Dendritic cell treated with granulocyte-macrophage colony-stimulating factor and Interleukin-4, amounts not matched to agents 40 ng/mL and 50 ng/mL, for 4 days (primary cell): Measurements from ENCODE around the gene RHOT1.
A peak's percentile ranks its signal among the peaks of the same experiment; 100 is the strongest.

Experiments used
- H3K27ac Mint-ChIP-seq: one replicate; pipeline ENCODE4 v1.8.0; 2022; ENCODE audit warnings: mild to moderate bottlenecking, mixed read lengths
- H3K27me3 Mint-ChIP-seq: one replicate; pipeline ENCODE4 v1.8.0; 2022; ENCODE audit warnings: mild to moderate bottlenecking, mixed read lengths
- H3K36me3 Mint-ChIP-seq: one replicate; pipeline ENCODE4 v1.8.0; 2022; ENCODE audit warnings: low read depth, mixed read lengths
- H3K4me1 Mint-ChIP-seq: one replicate; pipeline ENCODE4 v1.8.0; 2022; ENCODE audit warnings: low read depth, mixed read lengths
- H3K4me3 Mint-ChIP-seq: one replicate; pipeline ENCODE4 v1.8.0; 2022; ENCODE audit warnings: mild to moderate bottlenecking, moderate library complexity, mixed read lengths
- H3K9me3 Mint-ChIP-seq: one replicate; pipeline ENCODE4 v1.8.0; 2022; ENCODE audit warnings: mixed read lengths
- intact Hi-C: fragments of 100-400 bp; cut with micrococcal nuclease; formaldehyde crosslinking; loops from one replicate; pipeline ENCODE4 v1.15.0; 2022

Gene RHOT1

GRCh38 chr17:32266389-32267301 lies 124.3 kb downstream of the RHOT1 start:
- Mint-ChIP-seq H3K36me3 (no peaks in the 10 kb centered on the region), H3K27ac (no peak overlapping the region), H3K4me3 (peak overlapping the region; percentile 75), H3K4me1 (peaks cover 37% of the 10 kb centered on the region), H3K9me3 (no peaks in the 10 kb centered on the region), H3K27me3 (peaks cover 87% of the 10 kb centered on the region)
- intact Hi-C loops: no loop called here

- Mint-ChIP-seq H3K27ac (no peak overlapping the region), H3K4me1 (peaks cover 44% of the 10 kb centered on the region), H3K27me3 (peaks cover 87% of the 10 kb centered on the region), H3K9me3 (no peaks in the 10 kb centered on the region), H3K4me3 (no peak overlapping the region), H3K36me3 (no peaks in the 10 kb centered on the region)
- intact Hi-C loops: no loop called here
Measured at GRCh38 chr17:32267690-32268205, 125.4 kb downstream of the RHOT1 start.

GRCh38 chr17:32268734-32269288 lies 126.5 kb downstream of the RHOT1 start:
- Mint-ChIP-seq H3K36me3 (no peaks in the 10 kb centered on the region), H3K27me3 (peaks cover 82% of the 10 kb centered on the region), H3K9me3 (no peaks in the 10 kb centered on the region), H3K27ac (no peak overlapping the region), H3K4me1 (peaks cover 51% of the 10 kb centered on the region), H3K4me3 (no peak overlapping the region)
- intact Hi-C loops: no loop called here

- Mint-ChIP-seq H3K27ac (no peak overlapping the region), H3K4me3 (no peak overlapping the region), H3K36me3 (no peaks in the 10 kb centered on the region), H3K4me1 (peaks cover 48% of the 10 kb centered on the region), H3K9me3 (no peaks in the 10 kb centered on the region), H3K27me3 (peaks cover 82% of the 10 kb centered on the region)
- intact Hi-C loops: no loop called here
Measured at GRCh38 chr17:32269377-32269776, 127.1 kb downstream of the RHOT1 start.

- Mint-ChIP-seq H3K4me1 (peaks cover 55% of the 10 kb centered on the region), H3K36me3 (no peaks in the 10 kb centered on the region), H3K9me3 (no peaks in the 10 kb centered on the region), H3K4me3 (no peak overlapping the region), H3K27me3 (peaks cover 73% of the 10 kb centered on the region), H3K27ac (no peak overlapping the region)
- intact Hi-C loops: no loop called here
Measured at GRCh38 chr17:32271844-32272243, 129.5 kb downstream of the RHOT1 start.

GRCh38 chr17:32274101-32274500 lies 131.8 kb downstream of the RHOT1 start:
- H3K4me3 Mint-ChIP-seq: no peak overlapping the region
- H3K4me1 Mint-ChIP-seq: peaks cover 44% of the 10 kb centered on the region
- no peak overlapping the region for H3K27ac Mint-ChIP-seq
- peaks cover 70% of the 10 kb centered on the region for H3K27me3 Mint-ChIP-seq
- H3K9me3 Mint-ChIP-seq: no peaks in the 10 kb centered on the region
- no peaks in the 10 kb centered on the region for H3K36me3 Mint-ChIP-seq
- intact Hi-C loops: no loop called here

- intact Hi-C loops: loop anchor here (5.0 kb wide), 1 partner anchor 43 kb away; no protein-coding TSS in a partner anchor
- peaks cover 44% of the 10 kb centered on the region for H3K4me1 Mint-ChIP-seq
Measured at GRCh38 chr17:32274643-32275042, 132.3 kb downstream of the RHOT1 start.

More at GRCh38 chr17:32274643-32275042, 132.3 kb downstream of the RHOT1 start:
- peak overlapping the region; percentile 62 for H3K27ac Mint-ChIP-seq
- H3K36me3 Mint-ChIP-seq: no peaks in the 10 kb centered on the region
- no peak overlapping the region for H3K4me3 Mint-ChIP-seq
- H3K27me3 Mint-ChIP-seq: peaks cover 70% of the 10 kb centered on the region
- H3K9me3 Mint-ChIP-seq: no peaks in the 10 kb centered on the region
